Tibial nerve (tissue), 3 donors: ENCODE measurements around the gene FBXW5.

Experiments used
- CTCF ChIP-seq, 5 experiments: fragments of 200-600 bp in 3 of 5; fragments of 450-650 bp in 2 of 5; sonication (generic) in 3 of 5; IDR thresholded peaks; one replicate each; pipeline ENCODE4 v1.5.1; 2016 to 2019; ENCODE audit warnings: antibody characterized with exemption in 5 of 5, mild to moderate bottlenecking in 3 of 5, moderate library complexity in 2 of 5
- POLR2A ChIP-seq, 2 donors: fragments of 450-650 bp; IDR thresholded peaks; one replicate each; pipeline ENCODE4 v1.6.1; 2017; ENCODE audit warnings: antibody characterized with exemption in 2 of 2, mild to moderate bottlenecking in 2 of 2, moderate library complexity in 2 of 2

GRCh38 chr9:136952321-136952850, 7.8 kb upstream of the FBXW5 start:
- TF ChIP-seq CTCF (IDR thresholded peaks at IDR 0.05) (no peak), POLR2A (IDR thresholded peaks at IDR 0.05) (no peak)
